Activated CD4-positive, alpha-beta T cell treated with anti-CD3 and anti-CD28 coated beads, Interleukin-2, amount 50 U/mL, for 16 hours (primary cell): ENCODE data around the gene SLC12A9.
"Not testable (repeated sequence)": the region's sequence is repeated elsewhere in the genome, so short reads cannot be mapped to it uniquely, and the experiment has no call there.

ENCODE experiments used
- DNase-seq: peaks from one replicate; pipeline ENCODE4 v3.0.0-alpha.2; 2020

The SLC12A9 gene

GRCh38 chr7:100897772-100898454, 45.4 kb downstream of the SLC12A9 start:
- DNase-seq, result no peak

DNA sequence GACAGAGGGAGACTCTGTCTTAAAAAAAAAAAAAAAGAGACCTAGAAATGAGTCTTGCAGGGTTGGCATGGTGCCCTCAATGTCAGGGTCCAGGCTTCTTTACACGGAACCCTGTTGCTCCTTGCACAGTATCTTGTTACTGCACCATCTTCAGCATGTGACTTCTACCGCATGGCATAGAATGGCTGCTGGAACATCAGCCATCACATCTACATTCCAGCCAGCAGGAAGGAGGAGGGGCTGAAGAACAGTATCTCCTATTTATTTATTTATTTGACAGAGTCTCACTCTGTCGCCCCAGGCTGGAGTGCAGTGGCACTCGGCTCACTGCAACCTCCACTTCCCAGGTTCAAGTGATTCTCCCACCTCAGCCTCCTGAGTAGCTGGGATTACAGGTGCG, 46.9 kb downstream of the SLC12A9 start:
- no peak for DNase-seq

DNA sequence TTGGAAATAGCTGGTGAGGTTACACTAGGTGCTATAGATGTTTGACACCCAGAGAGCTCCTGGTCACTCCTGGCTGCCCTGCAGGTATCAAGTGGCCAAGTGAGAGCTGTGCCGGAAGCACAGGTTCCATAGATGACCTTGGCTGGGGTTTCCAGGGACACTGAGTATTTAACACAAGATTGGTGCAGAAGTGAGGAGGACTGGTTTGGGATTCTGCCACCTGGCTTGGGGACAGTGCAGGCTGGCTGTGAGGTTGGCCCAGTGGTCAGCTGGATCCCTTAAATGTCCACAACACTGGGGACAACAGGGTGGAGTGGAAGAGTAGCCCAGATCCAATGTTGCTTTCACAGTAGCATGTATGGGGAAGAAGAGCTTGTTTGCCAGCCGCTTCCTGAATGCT, 48.5 kb downstream of the SLC12A9 start:
- DNase-seq, result no peak

GRCh38 chr7:100901921-100902332, 49.4 kb downstream of the SLC12A9 start:
- DNase-seq, result no peak

GRCh38 chr7:100902638-100903037, 50.1 kb downstream of the SLC12A9 start:
- DNase-seq, result no peak

DNA sequence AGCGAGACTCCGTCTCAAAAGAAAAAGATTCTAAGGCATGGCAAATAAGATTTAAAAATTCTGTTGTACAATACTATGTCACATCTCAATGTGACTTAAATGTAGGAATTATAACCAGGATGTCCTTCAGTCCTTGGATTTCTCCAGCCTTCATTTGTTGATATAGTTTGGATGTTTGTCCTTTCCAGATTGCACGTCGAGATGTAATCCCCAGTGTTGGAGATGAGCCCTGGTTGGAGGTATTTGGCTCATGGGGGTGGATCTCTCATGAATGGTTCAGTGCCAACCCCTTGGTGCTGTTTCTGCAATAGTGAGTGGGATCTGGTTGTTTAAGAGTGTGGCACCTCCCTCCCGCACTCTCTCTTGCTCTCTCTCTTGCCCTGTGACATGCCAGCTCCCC, 56.0 kb downstream of the SLC12A9 start:
- no peak for DNase-seq

GRCh38 chr7:100910443-100910842, 57.9 kb downstream of the SLC12A9 start:
- DNase-seq, result not testable (repeated sequence)

DNA sequence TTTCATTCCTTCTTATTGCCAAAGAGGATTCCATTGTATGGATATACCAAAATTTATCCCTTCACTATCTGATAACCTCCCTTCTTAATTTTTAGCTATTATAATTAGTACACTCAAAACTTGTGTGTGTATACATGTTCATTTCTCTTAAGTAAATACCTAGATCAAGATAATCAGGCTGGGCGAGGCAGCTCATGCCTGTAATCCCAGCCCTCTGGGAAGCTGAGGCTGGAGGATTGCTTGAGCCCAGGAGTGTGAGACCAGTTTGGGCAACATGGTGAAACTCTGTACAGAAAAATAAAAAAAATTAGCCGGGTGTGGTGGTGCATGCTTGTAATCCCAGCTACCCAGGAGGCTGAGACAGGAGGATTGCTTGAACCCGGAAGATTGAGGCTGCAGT, 59.0 kb downstream of the SLC12A9 start:
- DNase-seq, result no peak

GRCh38 chr7:100914208-100914878, 61.8 kb downstream of the SLC12A9 start:
- DNase-seq, result no peak

DNA sequence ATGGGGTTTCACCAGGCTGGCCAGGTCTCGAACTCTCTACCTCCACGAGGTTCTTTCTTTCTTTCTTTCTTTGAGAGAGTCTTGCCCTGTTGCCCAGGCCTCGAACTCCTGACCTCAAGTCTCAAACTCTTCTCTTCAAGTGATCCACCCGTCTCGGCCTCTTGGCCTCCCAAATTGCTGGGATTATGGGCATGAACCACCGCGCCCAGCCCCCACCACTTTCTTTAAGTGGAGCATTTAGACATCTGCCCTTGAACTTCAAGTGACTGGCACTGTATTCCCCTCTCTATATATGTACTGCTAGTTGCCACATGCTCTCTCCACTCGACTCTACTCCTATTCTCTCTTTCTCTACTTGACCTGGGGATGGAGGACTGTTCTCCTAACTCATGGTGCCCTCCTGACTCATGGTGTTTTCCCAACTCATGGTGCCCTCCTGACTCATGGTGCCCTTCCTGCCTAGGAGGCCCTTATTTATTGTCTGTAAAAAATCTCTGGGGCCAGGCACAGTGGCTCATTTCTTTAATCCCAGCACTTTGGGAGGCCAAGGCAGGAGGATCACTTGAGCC, 62.5 kb downstream of the SLC12A9 start:
- DNase-seq, result no peak
